ENCODE measurements around the gene MVD.

MVD gene

DNA sequence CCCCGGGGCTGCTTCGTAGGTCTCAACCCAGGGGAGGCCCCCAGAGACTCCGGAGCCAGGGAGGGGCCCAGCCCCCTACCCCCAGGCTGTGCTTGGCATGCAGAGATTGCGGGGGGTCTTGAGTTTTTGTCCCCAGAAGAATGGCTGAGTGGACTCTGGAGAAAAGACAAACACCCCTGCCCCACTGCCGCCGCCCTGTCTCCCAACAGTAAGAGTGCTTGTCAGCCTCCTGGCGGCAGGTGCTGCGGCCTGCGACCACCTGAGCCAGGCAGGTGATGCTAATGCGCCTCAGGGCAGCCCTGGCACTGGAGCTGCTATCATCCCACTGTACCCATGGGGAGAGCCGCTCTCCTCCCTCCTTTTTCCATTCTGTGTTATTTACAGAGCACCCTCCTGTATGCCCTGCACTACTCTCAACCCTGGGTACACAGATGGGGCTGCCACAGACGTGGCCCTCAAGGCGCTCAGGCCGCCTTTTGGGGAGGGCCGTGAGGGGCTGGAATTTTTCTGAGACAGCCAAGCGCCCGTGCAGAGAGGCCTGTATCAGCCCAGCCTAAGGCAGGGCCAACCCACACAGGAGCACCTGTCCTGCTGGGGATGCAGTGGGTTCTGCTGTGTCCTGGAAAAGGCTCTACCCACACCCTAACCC is 27.1 kb downstream of the MVD start:
- DNase-seq (ENCODE audit: low read depth) = no peak
- TF ChIP-seq, protein P1, sequence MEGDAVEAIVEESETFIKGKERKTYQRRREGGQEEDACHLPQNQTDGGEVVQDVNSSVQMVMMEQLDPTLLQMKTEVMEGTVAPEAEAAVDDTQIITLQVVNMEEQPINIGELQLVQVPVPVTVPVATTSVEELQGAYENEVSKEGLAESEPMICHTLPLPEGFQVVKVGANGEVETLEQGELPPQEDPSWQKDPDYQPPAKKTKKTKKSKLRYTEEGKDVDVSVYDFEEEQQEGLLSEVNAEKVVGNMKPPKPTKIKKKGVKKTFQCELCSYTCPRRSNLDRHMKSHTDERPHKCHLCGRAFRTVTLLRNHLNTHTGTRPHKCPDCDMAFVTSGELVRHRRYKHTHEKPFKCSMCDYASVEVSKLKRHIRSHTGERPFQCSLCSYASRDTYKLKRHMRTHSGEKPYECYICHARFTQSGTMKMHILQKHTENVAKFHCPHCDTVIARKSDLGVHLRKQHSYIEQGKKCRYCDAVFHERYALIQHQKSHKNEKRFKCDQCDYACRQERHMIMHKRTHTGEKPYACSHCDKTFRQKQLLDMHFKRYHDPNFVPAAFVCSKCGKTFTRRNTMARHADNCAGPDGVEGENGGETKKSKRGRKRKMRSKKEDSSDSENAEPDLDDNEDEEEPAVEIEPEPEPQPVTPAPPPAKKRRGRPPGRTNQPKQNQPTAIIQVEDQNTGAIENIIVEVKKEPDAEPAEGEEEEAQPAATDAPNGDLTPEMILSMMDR (conservative IDR thresholded peaks at IDR 0.05; ENCODE audit: control insufficient read depth, insufficient read depth, low read depth, low read length) = no peak
- no peak overlapping the region for H3K4me3 ChIP-seq (ENCODE audit: control insufficient read depth, low read depth, low read length)

DNA sequence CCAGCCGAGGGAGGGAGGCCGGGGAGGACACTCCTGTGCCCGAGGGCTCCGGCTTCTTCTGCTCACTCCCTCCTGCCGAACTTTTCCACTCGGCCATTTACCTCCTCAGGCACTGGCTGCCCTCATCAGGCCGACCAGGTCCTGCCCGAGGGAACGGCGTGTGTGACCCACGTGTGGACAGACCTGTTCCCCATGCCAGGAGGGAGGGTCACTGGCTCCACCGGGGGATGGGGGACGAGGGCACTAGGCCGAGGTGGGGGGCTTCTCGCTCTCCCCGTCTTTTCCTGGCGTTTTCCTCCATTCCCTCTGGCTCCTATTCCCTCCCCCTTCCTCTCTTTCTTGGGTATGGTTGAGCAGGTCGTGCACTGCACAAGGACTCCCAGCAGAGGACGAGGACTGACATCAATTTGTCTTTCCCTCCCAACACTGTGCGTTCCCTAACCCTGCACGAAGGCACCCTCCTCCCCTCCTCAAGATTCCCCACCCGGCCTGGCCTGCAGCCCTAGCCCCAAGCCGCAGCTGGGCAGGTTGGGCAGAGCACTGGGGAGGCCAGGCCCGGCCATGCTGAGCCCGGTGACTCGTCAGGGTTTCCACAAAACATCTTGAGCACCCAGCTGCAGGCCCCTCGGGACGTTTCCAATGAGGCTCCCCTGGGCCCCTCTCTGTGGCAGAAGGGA is 27.8 kb downstream of the MVD start:
- no peak for DNase-seq (ENCODE audit: low read depth)
- TF ChIP-seq, protein P1 (conservative IDR thresholded peaks at IDR 0.05; ENCODE audit: control insufficient read depth, insufficient read depth, low read depth, low read length) = no peak
- H3K4me3 ChIP-seq (ENCODE audit: control insufficient read depth, low read depth, low read length) = peak overlapping the region; percentile 28

DNA sequence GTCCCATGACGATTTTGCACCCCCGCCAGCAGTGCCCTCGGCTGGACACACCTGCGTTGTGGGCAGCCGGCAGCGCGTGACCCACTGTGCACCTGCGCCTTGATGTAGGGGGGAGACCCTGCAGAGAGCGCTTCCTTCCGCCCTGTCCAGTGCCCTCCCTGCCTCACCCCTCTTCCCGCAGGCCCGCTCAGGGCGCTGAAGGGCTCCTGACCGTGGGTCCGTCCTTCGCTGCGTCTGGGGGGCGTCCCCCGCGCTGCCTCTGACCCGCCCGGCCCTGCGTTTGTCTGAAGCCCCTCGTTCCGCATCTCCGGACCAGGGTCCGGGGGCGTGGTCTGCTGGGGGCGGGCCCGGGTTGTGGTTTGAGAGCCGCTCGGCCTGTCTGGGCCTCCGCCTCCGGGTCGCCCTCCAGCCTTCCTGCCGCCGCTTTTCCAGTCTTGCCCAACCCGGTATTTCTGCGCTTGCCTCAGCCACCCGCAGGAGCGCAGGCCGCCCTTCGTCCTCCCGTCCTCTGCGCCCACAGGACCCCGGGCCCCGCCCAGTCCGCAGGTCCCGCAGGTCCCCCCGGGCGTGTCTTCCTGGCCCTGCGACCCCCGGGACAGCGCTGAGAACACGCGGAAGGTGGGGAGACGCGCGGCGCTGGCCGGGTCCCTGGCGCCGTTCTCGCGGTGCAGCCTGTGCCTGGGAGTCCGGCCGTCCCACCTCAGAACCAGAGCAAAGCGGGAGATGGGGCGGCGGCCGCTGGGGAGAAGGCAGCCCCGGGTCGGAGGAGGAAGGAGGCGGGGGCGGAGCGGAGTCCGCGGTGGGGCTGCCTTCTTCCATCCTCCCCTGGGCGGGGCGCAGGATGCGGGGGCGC is 28.5 kb downstream of the MVD start:
- peak; percentile 36 for DNase-seq (ENCODE audit: low read depth)
- TF ChIP-seq, protein P1 (conservative IDR thresholded peaks at IDR 0.05; ENCODE audit: control insufficient read depth, insufficient read depth, low read depth, low read length) = no peak
- peak overlapping the region; percentile 28 for H3K4me3 ChIP-seq (ENCODE audit: control insufficient read depth, low read depth, low read length)

DNA sequence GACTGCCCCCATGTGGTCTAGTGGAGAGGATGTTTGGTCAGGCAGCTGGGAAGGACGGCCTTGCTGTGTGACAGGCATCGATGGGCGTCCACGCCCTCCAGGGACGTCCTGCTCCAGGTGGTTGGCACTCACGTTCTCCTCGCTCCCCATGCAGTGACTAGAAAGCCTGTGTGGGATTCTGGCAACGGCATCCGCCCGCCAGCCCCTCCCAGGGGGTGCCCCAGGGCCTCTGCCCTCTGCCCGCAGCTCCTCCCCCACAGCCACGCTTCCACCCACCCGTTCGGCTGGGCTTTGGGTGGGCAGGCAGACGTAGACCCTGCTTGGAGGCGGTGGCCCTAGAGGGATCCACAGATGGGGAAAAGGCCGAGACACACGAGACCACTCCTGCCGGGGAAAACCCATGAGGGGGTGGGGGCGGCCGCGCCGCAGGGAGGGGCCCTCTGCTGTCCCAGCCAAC is 29.2 kb downstream of the MVD start:
- no peak overlapping the region for H3K4me3 ChIP-seq (ENCODE audit: control insufficient read depth, low read depth, low read length)

DNA sequence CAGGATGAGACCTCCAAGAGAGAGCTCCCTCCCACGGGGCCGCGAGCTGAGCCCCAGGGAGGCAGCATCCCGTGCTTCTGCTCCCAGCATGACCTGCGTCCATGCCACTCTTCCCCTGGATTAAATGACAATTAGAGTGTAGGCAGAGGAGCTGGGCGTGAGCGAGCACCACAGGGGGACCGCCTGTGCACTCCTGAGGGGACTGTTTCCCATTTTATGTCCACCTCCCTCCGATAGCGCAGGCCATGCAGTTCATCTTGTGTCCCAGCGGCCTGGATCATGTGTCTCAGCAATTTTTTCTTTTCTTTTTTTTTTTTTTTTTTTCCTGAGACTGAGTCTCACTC is 30.3 kb downstream of the MVD start:
- TF ChIP-seq, protein P1 (conservative IDR thresholded peaks at IDR 0.05; ENCODE audit: control insufficient read depth, insufficient read depth, low read depth, low read length) = no peak
- H3K4me3 ChIP-seq (ENCODE audit: control insufficient read depth, low read depth, low read length) = no peak overlapping the region
- no peak for DNase-seq (ENCODE audit: low read depth)

More for the DNA sequence above, 29.2 kb downstream of the MVD start:
- DNase-seq (ENCODE audit: low read depth) = peak; percentile 36
- TF ChIP-seq, protein P1 (conservative IDR thresholded peaks at IDR 0.05; ENCODE audit: control insufficient read depth, insufficient read depth, low read depth, low read length) = peak; percentile 27

DNA sequence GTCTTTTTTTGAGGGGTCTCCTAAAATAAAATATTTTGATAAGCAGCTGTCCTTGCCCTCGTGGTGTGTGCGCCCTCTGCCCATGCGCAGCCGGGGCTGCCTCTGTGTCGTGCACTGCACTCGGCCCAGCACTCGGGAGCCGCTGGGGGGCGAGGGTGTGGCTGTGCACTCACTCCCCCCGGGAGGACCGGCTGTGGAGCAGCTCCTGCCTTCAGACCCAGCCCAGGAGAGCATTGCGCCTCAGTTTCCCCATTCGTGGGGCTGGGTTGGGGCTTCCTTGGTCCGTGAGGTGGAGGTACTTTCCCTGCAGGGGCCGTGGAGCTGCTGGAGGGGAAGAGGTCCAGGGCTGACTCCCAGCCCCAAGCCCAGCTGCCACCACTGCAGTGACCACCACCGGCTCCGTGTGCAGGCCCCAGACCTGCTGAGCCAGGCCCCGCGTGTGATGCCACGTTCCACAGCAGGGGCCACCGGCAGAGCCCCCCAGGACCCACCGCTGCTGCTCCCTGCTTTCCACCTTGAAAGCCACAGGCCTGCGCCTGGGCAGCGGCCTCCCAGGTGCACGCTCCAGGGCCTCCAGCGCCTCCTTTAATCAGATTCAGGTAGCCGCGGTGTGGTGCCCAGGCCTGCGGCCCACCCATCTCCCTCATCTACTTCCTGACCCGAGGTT is 30.8 kb downstream of the MVD start:
- no peak for DNase-seq (ENCODE audit: low read depth)
- H3K4me3 ChIP-seq (ENCODE audit: control insufficient read depth, low read depth, low read length) = no peak overlapping the region
- TF ChIP-seq, protein P1 (conservative IDR thresholded peaks at IDR 0.05; ENCODE audit: control insufficient read depth, insufficient read depth, low read depth, low read length) = no peak

All from fibroblast of mammary gland (primary cell).